ENCODE data around the gene RAB5B.
"Not testable (repeated sequence)": the region's sequence is repeated elsewhere in the genome, so short reads cannot be mapped to it uniquely, and the experiment has no call there.

The RAB5B gene

GRCh38 chr12:55940065-55940732 is 33.7 kb upstream of the RAB5B start:
- peak; percentile 64 for DNase-seq (ENCODE audit: low read depth)

DNA sequence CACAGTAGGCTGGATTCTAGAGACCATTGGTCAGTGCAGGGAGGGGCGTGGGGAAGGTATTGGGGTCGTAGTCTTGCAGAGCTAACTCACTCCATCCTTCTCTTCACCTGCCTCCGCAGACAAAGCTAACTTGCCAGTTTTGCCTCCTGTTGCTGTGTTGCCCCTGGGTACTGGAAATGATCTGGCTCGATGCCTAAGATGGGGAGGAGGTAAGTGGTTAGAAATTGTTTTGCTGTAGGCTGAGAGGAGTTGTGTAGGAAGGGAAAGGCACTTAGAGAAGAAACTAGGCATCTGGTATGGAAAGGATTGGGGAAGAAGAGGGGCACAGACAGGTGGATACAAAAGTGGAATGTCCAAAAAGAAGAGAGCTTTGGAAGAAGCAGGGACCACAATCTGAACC is 31.8 kb upstream of the RAB5B start:
- DNase-seq (ENCODE audit: low read depth) = no peak

DNA sequence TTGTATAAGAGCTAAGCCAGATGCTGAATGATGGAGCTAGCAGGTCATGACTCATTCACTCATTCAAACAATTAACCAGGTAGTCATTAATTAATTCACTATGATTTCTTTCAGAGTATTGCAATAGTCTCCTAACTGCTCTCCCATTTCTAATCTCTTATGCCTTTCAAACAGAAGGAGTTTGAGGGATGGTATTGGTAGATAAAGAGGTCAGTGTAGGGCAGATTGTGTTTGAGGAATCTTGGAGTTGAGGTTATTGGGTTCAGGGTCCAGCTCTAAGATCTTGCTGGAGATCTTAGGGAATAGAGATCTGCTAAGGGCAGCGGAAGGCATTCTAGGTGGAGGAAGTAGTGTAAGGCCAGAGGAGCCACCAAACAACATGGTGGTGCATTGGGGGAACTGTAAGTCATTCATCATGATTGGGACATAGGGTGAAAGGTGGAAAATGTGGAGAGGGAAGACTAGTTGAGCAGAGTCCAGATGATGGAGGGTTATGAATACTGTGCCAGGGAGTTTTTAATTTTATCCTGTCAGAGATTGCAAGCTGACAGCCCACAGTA is 31.2 kb upstream of the RAB5B start:
- no peak for DNase-seq (ENCODE audit: low read depth)

GRCh38 chr12:55946553-55946952 is 27.3 kb upstream of the RAB5B start:
- no peak for DNase-seq (ENCODE audit: low read depth)

GRCh38 chr12:55955344-55955743 is 18.5 kb upstream of the RAB5B start:
- no peak for DNase-seq (ENCODE audit: low read depth)

- DNase-seq (ENCODE audit: low read depth) = peak; percentile 29
Observed at GRCh38 chr12:55955800-55956508, 17.9 kb upstream of the RAB5B start.

DNA sequence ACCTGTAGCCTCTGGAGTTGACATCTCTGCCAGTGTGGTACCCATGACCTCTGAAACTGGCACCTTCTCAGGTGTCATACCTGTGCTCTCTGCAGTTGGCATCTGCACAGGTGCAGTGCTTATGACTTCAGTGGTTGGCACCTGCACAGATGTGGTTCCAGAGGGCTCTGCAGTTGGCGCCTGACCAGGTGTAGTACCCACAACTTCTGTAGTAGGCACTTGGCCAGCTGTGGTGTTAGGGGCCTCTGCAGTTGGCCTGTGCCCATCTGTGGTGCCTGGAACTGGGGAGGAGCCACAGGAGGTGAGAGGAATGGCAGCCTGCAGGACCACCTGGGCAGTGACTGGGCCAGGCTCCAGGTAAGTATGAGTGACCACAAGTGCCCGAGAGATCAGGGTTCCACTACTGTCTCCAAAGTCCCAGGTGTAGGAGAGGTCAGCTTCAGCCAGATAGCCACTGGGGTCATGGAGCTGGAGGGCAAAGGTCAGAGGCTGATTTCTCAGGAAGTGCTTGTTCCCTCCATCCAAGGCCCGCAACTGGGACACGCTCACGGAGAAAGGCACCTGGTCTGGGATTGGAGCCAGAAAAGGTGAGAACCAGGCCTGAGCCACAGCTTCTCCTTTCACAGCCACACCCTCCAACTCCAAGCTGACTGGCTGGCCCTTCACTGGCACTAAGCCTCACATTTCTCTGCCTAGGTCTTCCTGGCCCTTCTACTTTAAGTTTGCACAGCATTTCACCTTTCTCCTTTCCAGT is 16.6 kb upstream of the RAB5B start:
- no peak for DNase-seq (ENCODE audit: low read depth)

- no peak for DNase-seq (ENCODE audit: low read depth)
Observed at GRCh38 chr12:55963760-55964159, 10.1 kb upstream of the RAB5B start.

DNA sequence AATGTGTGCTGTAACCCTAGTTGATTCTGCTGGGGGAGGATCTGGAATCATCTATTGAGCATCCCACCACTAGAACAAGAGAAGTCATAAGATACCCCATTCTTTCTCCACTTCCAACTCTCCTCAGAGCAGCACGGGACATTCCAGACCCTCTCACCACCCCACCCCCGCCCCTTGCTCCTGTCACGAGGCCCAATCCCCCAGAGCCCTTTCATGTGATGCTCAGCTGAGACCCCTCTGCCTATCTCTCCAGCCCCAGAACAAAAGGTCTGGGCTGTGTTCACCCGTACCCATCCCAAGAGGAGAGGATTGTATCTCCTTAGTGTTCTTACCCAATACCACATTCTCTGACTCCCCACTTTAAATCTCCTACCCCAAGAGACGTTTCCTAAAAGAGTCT is 8.6 kb upstream of the RAB5B start:
- no peak for DNase-seq (ENCODE audit: low read depth)

GRCh38 chr12:55965941-55966407 is 7.9 kb upstream of the RAB5B start, which contains the start of gene PMEL:
PMEL (minus strand) TSS chr12:55966042; CDS start chr12:55966011, 31 bp downstream.
- no peak for DNase-seq (ENCODE audit: low read depth)

DNA sequence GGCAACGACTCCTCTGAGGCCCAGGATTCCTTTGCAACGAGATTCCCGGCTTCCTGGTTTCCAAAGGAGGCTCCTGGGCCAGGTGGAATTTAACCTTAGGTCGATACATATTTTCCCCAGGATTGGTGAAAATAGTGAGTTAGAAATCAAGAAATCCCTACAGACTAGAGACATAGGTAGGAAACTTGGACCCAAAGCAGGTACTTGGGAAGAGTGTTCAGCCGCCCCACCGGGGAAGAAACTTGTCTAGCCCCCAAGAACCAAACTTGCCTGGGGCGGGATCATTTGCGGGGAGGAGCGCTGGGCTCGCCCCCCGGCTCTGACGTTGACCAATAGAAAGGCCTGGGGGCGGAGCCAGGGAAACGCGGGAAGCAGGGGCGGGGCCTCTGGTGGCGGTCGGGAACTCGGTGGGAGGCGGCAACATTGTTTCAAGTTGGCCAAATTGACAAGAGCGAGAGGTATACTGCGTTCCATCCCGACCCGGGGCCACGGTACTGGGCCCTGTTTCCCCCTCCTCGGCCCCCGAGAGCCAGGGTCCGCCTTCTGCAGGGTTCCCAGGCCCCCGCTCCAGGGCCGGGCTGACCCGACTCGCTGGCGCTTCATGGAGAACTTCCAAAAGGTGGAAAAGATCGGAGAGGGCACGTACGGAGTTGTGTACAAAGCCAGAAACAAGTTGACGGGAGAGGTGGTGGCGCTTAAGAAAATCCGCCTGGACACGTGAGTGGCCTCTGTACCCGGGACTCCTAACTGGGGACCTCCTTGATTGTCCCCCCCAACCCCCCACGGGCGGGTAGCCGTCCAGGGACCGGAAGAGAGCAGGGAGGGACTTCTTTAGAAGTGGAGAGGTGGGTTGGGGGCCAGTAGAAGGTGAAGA is 7.2 kb upstream of the RAB5B start, which contains the start of gene CDK2:
TSS of gene CDK2 (plus strand) at position 423 of the 874 bp plus-strand sequence. CDS start at position 602, 179 bp downstream.
- peak; percentile 79 for DNase-seq (ENCODE audit: low read depth)

- DNase-seq (ENCODE audit: low read depth) = no peak
Observed at GRCh38 chr12:55969356-55969755, 4.5 kb upstream of the RAB5B start.

DNA sequence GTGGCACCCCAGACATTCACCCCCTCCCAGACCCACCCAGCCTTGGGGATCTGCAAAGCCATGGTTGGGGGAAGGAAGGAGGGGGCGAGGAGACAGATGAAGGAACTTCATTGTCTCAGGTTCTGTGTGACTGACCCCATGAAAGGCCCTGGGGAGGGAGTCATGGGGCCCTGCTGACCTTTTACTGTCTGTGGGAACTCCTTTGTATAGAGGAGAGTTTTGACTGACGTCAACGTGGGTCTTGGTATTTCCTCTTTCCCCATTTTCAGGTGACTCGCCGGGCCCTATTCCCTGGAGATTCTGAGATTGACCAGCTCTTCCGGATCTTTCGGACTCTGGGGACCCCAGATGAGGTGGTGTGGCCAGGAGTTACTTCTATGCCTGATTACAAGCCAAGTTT is 3.1 kb upstream of the RAB5B start:
- no peak for DNase-seq (ENCODE audit: low read depth)

GRCh38 chr12:55972042-55972441 is 1.8 kb upstream of the RAB5B start:
- DNase-seq (ENCODE audit: low read depth) = no peak

- no peak for DNase-seq (ENCODE audit: low read depth)
Observed at GRCh38 chr12:55972456-55972855, 1.4 kb upstream of the RAB5B start.

- DNase-seq (ENCODE audit: low read depth) = no peak
Observed at GRCh38 chr12:55972911-55973598, 823 bp upstream of the RAB5B start.

- DNase-seq (ENCODE audit: low read depth) = peak; percentile 29
Observed at GRCh38 chr12:55974308-55974730, 441 bp downstream of the RAB5B start.

DNA sequence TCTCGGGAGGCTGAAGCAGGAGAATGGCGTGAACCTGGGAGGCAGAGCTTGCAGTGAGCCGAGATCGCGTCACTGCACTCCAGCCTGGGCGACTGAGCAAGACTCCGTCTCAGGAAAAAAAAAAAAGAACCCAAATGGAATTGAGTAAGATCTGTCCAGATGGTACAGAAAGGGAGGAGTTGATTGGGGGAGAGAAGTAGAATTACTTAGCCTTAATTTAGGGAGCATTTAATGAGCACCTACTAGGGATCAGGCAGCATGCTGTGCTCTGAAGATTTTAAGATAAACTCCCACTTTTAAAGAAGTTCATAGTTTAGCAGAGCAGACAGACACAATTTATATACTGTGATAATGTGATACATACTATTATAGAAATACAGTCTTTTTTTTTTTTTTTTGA is 4.5 kb downstream of the RAB5B start:
- DNase-seq (ENCODE audit: low read depth) = no peak

DNA sequence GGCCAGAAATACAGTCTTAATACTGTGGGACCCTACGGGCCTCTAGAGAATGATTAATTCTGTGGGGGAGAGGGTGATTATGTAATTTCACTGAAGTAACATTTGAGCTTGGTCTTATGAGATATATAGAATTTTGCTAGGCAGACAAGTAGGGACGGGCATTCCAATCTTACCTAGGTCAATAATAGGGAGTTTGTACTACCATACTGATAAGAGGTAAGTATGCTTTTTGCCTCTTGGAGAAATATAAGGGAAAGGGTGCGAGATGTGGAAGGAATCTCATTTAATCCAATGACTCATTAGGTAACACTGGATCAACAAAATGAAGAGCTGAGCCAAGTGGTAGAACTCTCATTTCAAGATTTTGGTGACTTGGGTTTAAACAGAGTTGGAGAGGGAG is 5.2 kb downstream of the RAB5B start:
- no peak for DNase-seq (ENCODE audit: low read depth)

- not testable (repeated sequence) for DNase-seq (ENCODE audit: low read depth)
Observed at GRCh38 chr12:55981882-55982281, 8.0 kb downstream of the RAB5B start.

All from T-helper 22 cell (primary cell).